Astrocyte (in vitro differentiated cells and primary cell): ENCODE data around the gene NDUFA13. TPM values are rescaled to one million over a fixed set of nuclear protein-coding genes. Genes with fewer than 3 reads are reported as not detected.

ENCODE experiments used
- DNase-seq: peaks from one replicate; pipeline ENCODE4 v3.0.0-alpha.2; 2010; ENCODE audit warnings: low read depth
- FAIRE-seq: peaks from 2 replicates; lab custom pipeline; 2011; peaks lifted over from hg19 to GRCh38; lab: Jason Lieb, UNC
- H2AFZ ChIP-seq: 2 replicates; pipeline ENCODE4 v1.6.0; 2012; ENCODE audit warnings: low read depth, low read length, inconsistent platforms
- H3K27ac ChIP-seq: 2 replicates; pipeline ENCODE4 v1.5.1; 2011; ENCODE audit warnings: low read depth, low read length, inconsistent platforms
- H3K27me3 ChIP-seq: 2 replicates; pipeline ENCODE4 v1.6.0; 2011; ENCODE audit warnings: low read length, inconsistent platforms; ENCODE audit not compliant: insufficient read depth
- H3K36me3 ChIP-seq: 2 replicates; pipeline ENCODE4 v1.5.1; 2011; ENCODE audit warnings: low read length, inconsistent platforms; ENCODE audit not compliant: insufficient read depth
- H3K4me1 ChIP-seq: 2 replicates; pipeline ENCODE4 v1.5.1; 2011; ENCODE audit warnings: low read length, inconsistent platforms; ENCODE audit not compliant: insufficient read depth
- H3K4me2 ChIP-seq: 2 replicates; pipeline ENCODE4 v1.6.0; 2012; ENCODE audit warnings: low read length, inconsistent platforms
- H3K4me3 ChIP-seq: 2 replicates; pipeline ENCODE4 v1.5.1; 2011; ENCODE audit warnings: low read depth, mild to moderate bottlenecking, low read length, inconsistent platforms; ENCODE audit not compliant: insufficient read depth
- H3K79me2 ChIP-seq: 2 replicates; pipeline ENCODE4 v1.6.0; 2012; ENCODE audit warnings: mild to moderate bottlenecking, low read length, inconsistent platforms; ENCODE audit not compliant: insufficient read depth
- H3K9ac ChIP-seq: 2 replicates; pipeline ENCODE4 v1.6.0; 2012; ENCODE audit warnings: mild to moderate bottlenecking, low read length, inconsistent platforms
- H3K9me3 ChIP-seq: 2 replicates; pipeline ENCODE4 v1.5.1; 2012; ENCODE audit warnings: low read depth, mild to moderate bottlenecking, low read length, inconsistent platforms; ENCODE audit not compliant: insufficient read depth
- H4K20me1 ChIP-seq: 2 replicates; pipeline ENCODE4 v1.6.0; 2012; ENCODE audit warnings: low read length, inconsistent platforms; ENCODE audit not compliant: insufficient read depth
- H3K27ac Mint-ChIP-seq: one replicate; pipeline ENCODE4 v1.8.0; 2021; ENCODE audit warnings: mild to moderate bottlenecking, mixed read lengths; ENCODE audit not compliant: unreplicated experiment
- H3K27me3 Mint-ChIP-seq: one replicate; pipeline ENCODE4 v1.8.0; 2021; ENCODE audit warnings: low read depth, mixed read lengths; ENCODE audit not compliant: unreplicated experiment
- H3K36me3 Mint-ChIP-seq: one replicate; pipeline ENCODE4 v1.8.0; 2021; ENCODE audit warnings: low read depth, mixed read lengths; ENCODE audit not compliant: unreplicated experiment
- H3K4me1 Mint-ChIP-seq: one replicate; pipeline ENCODE4 v1.8.0; 2021; ENCODE audit warnings: low read depth, mixed read lengths; ENCODE audit not compliant: unreplicated experiment
- H3K4me3 Mint-ChIP-seq: one replicate; pipeline ENCODE4 v1.8.0; 2021; ENCODE audit warnings: mild to moderate bottlenecking, moderate library complexity, mixed read lengths; ENCODE audit not compliant: unreplicated experiment
- H3K9me3 Mint-ChIP-seq: one replicate; pipeline ENCODE4 v1.8.0; 2021; ENCODE audit warnings: mild to moderate bottlenecking, mixed read lengths; ENCODE audit not compliant: unreplicated experiment
- EZH2 ChIP-seq: IDR thresholded peaks from 2 replicates; pipeline ENCODE4 v1.6.1; 2012; ENCODE audit warnings: mild to moderate bottlenecking, low read length, inconsistent platforms; ENCODE audit not compliant: insufficient read depth
- total RNA-seq: library from RNA; stranded (reverse); gene quantifications from 2 replicates; pipeline ENCODE4 v1.2.1, GENCODE V29; 2021
- TF ChIP-seq, protein P1 (sequence below): IDR thresholded peaks from 2 replicates; pipeline ENCODE4 v1.5.1; 2011; ENCODE audit warnings: low read depth, mild to moderate bottlenecking, inconsistent platforms, low read length, moderate library complexity; ENCODE audit not compliant: insufficient read depth

The NDUFA13 gene
- total RNA-seq, 1 donor from 2014 or later = 311 TPM

DNA sequence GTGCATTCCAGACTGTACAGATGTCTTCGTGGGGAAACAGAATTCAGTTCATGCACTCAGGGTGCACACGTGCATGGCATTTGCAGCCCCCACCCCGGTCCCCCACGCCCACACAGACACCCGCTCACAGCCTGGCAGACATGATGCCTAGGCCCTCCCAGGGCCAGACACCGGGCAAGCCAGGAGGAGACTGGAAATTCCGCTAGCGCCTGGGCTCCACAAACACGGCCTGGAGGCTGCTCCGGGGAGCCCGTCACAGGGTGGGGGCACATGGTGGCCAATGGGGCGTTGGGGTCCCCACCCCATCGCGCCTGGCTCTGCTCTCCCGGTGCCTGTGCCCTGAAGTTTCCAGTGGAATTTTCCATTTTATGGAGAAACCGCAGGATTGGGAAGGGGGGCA is 25.6 kb downstream of the NDUFA13 start:
- H3K4me3 ChIP-seq = no peak overlapping the region
- TF ChIP-seq EZH2 = no peak
- TF ChIP-seq, protein P1, sequence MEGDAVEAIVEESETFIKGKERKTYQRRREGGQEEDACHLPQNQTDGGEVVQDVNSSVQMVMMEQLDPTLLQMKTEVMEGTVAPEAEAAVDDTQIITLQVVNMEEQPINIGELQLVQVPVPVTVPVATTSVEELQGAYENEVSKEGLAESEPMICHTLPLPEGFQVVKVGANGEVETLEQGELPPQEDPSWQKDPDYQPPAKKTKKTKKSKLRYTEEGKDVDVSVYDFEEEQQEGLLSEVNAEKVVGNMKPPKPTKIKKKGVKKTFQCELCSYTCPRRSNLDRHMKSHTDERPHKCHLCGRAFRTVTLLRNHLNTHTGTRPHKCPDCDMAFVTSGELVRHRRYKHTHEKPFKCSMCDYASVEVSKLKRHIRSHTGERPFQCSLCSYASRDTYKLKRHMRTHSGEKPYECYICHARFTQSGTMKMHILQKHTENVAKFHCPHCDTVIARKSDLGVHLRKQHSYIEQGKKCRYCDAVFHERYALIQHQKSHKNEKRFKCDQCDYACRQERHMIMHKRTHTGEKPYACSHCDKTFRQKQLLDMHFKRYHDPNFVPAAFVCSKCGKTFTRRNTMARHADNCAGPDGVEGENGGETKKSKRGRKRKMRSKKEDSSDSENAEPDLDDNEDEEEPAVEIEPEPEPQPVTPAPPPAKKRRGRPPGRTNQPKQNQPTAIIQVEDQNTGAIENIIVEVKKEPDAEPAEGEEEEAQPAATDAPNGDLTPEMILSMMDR = no peak
- FAIRE-seq (no peak), DNase-seq (no peak)
- H3K36me3 ChIP-seq = no peaks in the 10 kb centered on the region
- H4K20me1 ChIP-seq = no peaks in the 10 kb centered on the region
- peaks cover 4% of the 10 kb centered on the region for H3K4me1 ChIP-seq
- Mint-ChIP-seq H3K9me3 (peaks cover 2% of the 10 kb centered on the region), H3K27me3 (peaks cover 17% of the 10 kb centered on the region), H3K4me3 (no peak overlapping the region), H3K4me1 (peaks cover 7% of the 10 kb centered on the region), H3K27ac (no peak overlapping the region), H3K36me3 (peaks cover 10% of the 10 kb centered on the region)
- H3K79me2 ChIP-seq = no peaks in the 10 kb centered on the region
- no peaks in the 10 kb centered on the region for H3K9me3 ChIP-seq
- H3K27me3 ChIP-seq = peaks cover 22% of the 10 kb centered on the region
- no peak overlapping the region for H3K27ac ChIP-seq
- no peak overlapping the region for H3K9ac ChIP-seq
- H2AFZ ChIP-seq = no peak overlapping the region
- no peak overlapping the region for H3K4me2 ChIP-seq

DNA sequence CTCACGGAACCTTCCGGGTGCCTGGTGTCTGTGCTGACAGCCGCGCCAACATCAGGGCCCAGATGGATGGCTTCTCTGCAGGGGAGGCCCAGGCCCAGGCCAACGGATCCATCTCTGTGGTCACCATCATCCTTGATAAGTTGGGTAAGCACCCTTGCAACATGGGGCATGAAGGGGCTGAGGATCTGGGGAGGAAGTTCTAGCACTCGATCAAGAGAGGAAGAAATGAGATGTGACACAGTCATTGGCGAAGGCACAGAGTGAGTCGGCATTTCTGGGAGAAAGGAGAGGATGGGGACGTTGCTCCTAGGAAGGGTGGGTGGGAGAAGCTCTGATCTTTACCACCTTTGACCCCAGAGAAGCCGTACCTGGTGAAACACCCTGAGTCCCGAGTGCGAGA is 26.5 kb downstream of the NDUFA13 start:
- no peak overlapping the region for H3K9ac ChIP-seq
- peaks cover 2% of the 10 kb centered on the region for H3K9me3 Mint-ChIP-seq
- H3K27ac Mint-ChIP-seq = no peak overlapping the region
- no peak overlapping the region for H3K4me2 ChIP-seq
- H3K4me1 ChIP-seq = peaks cover 4% of the 10 kb centered on the region
- H3K4me3 ChIP-seq = no peak overlapping the region
- peaks cover 17% of the 10 kb centered on the region for H3K27me3 Mint-ChIP-seq
- peaks cover 25% of the 10 kb centered on the region for H3K27me3 ChIP-seq
- peaks cover 7% of the 10 kb centered on the region for H3K4me1 Mint-ChIP-seq
- H2AFZ ChIP-seq = no peak overlapping the region
- H3K4me3 Mint-ChIP-seq = no peak overlapping the region
- FAIRE-seq (no peak), DNase-seq (no peak)
- no peaks in the 10 kb centered on the region for H4K20me1 ChIP-seq
- peaks cover 10% of the 10 kb centered on the region for H3K36me3 Mint-ChIP-seq
- no peaks in the 10 kb centered on the region for H3K9me3 ChIP-seq
- no peaks in the 10 kb centered on the region for H3K79me2 ChIP-seq
- no peaks in the 10 kb centered on the region for H3K36me3 ChIP-seq
- H3K27ac ChIP-seq = no peak overlapping the region
- no peak for TF ChIP-seq EZH2
- TF ChIP-seq, protein P1 = no peak

DNA sequence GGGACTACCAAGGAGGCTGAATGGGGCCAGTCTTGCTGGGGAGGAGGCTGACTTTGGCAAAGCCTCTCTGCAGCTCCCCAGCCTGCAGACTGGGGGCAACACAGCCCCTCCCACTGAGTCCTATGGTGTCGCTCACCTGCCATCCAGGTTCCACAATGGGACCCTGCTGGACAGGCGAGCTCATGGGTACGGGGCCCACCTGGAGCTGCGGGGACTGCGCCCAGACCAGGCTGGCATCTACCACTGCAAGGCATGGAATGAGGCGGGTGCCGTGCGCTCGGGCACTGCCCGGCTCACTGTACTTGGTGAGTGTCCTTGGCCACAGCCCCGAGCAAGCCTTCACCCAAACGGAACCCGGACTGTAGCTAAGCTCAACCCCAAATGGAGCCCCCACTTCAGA is 27.1 kb downstream of the NDUFA13 start:
- Histone ChIP-seq H3K4me1 (peaks cover 5% of the 10 kb centered on the region), H3K4me2 (no peak overlapping the region), H3K27ac (no peak overlapping the region), H3K36me3 (no peaks in the 10 kb centered on the region), H2AFZ (no peak overlapping the region), H3K27me3 (peaks cover 22% of the 10 kb centered on the region), H4K20me1 (no peaks in the 10 kb centered on the region), H3K79me2 (no peaks in the 10 kb centered on the region), H3K9ac (no peak overlapping the region), H3K9me3 (no peaks in the 10 kb centered on the region), H3K4me3 (no peak overlapping the region)
- peaks cover 5% of the 10 kb centered on the region for H3K4me1 Mint-ChIP-seq
- H3K27ac Mint-ChIP-seq = no peak overlapping the region
- TF ChIP-seq, protein P1 = no peak
- TF ChIP-seq EZH2 = no peak
- FAIRE-seq = no peak
- peaks cover 10% of the 10 kb centered on the region for H3K36me3 Mint-ChIP-seq
- peaks cover 2% of the 10 kb centered on the region for H3K9me3 Mint-ChIP-seq
- no peak for DNase-seq
- peaks cover 17% of the 10 kb centered on the region for H3K27me3 Mint-ChIP-seq
- no peak overlapping the region for H3K4me3 Mint-ChIP-seq
